Measurements from ENCODE around the gene CDH11. TPM values are rescaled to one million over a fixed set of nuclear protein-coding genes. Genes with fewer than 3 reads are reported as not detected.

Gene CDH11
- total RNA-seq, 1 experiment from 2014 or later: 46.9 TPM

DNA sequence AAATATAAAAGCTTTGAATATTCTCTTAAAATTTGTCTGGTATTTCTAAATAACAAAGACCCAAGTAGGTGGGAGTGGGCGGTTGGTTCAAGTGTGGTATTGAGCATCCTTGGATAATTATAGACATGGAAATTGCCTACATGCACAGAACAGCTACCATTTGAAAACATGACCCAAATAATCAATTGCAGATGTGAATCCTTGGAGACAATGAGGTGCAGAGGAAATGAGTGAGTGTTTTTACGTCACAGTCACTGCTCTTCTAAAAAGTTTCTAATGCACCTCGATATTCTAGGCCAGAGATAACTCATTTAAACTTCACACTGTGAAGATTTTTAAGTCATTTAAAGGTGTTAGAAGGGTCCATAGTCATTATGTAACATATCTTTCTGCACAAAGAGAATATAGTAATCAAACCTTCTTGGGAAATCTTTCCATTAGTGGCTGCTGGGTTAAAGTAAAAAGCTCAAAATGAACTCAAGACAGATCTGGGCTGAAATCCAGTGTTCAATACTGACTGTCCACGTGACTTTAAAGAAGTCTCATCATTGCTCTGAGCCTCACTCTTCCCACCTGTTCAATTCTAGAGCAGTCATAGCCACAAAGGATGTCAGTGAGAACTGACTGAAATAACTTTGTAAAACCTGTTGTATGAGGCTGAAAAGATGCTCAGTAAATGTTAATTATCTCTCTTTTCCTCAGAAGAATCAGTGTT, 144.5 kb downstream of the CDH11 start:
- no peak for DNase-seq (ENCODE audit: low read depth)

DNA sequence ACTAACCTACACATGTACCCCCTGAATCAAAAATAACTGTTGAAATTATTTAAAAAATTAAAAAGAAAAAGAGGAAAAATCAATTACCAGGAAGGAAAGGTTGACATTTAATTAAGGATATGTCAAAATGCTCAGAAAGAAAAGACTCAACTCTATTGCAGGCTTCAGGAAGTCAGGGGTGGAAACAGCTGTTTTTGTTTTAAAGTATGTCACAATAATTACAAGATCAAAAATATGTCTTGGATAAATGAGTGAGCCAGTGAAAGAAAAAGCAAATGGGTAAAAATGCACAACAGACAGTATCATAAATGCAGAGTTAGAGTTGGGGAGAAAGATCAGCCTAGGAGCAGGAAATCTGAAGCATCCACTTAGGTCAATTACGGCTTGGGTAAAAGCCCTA, 146.0 kb downstream of the CDH11 start:
- DNase-seq (ENCODE audit: low read depth): no peak

DNA sequence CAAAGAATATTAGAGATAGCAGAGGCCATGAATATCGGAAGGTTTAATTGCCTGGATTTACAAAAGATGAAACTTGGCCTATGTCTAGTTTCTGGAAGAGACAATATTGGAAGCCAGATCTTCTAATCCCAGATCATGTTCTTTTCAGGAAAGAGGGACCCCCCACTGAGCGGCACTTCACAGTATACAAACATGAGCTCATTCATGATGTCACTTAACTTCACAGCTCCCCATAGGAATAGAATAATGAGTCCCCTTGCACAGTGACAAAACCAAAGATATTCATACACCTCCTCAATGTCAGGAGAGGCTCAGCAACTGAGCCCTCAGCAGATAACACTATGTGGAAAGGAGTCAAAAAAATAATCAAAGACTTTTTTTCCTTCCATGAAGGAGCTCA, 147.5 kb downstream of the CDH11 start:
- no peak for DNase-seq (ENCODE audit: low read depth)

DNA sequence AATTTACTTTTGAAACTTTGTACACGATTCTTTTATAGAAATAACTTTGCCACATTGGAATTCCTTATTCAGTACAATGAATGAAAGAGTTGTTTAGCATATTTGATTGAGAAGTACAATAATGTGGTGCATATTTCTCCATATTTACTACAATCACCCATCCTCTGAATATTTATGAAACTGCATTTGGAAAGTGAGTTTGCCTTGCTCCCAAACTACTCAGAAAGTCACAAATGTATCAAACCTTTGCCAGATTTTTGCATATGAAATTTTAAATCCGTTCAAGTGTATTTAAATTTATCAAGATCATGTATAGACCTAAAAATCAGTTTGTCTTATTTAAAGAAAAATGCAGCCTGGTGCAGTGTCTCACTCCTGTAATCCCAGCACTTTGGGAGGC, 148.7 kb downstream of the CDH11 start:
- DNase-seq (ENCODE audit: low read depth): no peak

DNA sequence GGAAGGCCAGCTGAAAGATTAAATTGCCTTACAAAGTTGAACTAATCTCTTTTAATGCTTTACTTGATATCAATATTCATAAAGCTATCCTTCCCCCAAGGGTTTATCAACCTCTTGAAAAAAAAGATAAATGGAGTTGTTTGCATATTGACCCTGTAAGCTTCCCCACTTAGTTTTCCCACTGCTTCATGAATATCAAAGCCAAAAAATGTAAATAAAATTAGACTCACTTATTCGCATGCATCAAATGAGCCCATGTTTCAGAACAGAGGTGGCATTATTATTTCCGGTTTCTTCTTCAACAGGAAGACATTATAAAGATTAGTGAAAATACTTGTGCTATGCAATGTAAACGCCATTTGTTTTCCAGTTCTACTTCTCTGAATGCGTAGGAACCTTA, 150.7 kb downstream of the CDH11 start:
- DNase-seq (ENCODE audit: low read depth): no peak

DNA sequence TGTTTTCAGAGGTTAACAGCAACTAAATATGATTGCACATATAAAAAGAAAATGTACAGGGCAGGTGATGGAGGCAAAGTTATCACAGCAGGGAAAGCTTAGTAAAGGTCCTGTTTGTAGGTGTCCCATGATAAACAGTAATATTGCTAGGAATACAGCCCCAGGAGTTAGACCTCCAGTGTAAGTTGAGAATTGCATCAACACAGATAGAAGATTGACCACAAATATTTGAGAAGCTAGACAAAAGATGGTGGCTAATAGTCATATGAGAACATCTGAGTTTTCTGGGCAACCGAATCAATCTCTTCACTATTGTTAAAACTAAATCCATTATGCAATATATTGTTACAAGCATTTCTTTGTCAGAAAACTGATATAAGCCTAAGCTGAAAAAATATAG, 152.6 kb downstream of the CDH11 start:
- DNase-seq (ENCODE audit: low read depth): no peak

DNA sequence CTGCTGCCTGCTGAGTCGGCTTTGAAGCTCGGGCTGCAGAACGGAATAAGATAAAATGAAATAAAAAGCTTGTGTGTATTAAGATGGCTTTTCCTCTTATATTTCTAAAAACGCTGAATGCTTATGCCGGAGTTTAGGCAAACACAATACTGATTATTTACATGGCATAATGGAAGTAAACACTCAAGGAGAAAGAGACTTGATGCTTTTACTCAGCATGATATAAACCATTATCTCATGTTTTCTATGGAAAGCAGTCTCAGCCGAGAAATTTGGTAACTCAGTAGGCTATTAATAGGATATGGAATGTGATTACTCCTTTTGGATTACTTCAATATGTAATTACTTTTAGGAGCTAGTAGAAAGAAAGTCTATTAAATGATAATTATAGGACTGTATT, 153.3 kb downstream of the CDH11 start:
- no peak for DNase-seq (ENCODE audit: low read depth)

DNA sequence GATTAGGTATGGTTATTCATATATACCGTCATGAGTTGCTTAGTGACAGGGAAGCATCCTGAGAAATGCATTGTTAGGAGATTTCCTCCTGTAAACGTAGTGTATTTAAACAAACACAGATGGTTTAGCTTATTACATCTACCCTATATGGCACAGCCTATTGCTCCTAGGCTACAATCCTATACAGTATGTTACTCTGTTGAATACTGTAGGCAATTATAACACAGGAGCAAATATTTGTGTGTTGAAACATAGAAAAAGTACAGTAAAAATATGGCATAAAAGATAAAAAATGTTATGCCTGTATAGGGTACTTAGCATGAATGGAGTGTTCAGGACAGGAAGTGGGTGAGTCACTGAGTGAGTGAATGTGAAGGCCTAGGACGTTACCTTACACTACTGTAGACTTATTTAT, 157.7 kb downstream of the CDH11 start:
- peak; percentile 41 for DNase-seq (ENCODE audit: low read depth)

DNA sequence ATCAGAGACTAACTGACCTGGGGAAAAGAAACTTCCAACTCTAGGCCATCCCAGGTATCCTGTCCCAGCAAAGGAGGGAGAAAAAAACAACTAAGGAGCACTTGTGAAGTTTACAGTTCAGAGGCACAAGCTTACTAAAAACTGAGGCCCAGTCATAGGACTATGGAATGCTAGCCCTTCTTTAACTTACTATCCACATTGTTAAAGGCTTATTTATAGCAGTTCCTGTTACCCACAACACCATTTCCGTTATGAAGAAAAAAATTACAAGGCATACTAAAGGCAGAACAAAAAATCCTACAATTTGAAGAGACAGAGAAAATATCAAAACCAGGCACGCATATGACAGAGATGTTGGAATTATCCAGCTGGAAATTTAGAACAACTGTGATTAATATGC, 159.1 kb downstream of the CDH11 start:
- DNase-seq (ENCODE audit: low read depth): no peak

DNA sequence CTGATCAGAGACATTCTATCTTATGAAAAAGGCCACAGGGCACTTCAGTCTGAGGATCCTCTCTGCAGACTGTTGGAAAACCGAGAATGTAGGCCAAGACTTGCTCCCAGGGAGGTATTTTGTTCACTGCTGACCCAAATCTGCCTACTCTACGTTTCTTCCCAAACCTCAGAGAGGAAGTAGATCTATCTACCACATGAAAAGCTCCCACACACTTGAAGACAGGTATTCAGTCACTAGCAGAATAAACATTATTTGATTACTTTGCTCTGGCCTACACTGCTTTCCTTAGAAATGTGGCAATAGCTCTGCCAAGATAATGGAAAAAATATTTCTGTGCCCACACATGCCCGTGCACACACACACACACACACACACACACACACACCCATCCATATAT, 164.6 kb downstream of the CDH11 start:
- DNase-seq (ENCODE audit: low read depth): no peak

DNA sequence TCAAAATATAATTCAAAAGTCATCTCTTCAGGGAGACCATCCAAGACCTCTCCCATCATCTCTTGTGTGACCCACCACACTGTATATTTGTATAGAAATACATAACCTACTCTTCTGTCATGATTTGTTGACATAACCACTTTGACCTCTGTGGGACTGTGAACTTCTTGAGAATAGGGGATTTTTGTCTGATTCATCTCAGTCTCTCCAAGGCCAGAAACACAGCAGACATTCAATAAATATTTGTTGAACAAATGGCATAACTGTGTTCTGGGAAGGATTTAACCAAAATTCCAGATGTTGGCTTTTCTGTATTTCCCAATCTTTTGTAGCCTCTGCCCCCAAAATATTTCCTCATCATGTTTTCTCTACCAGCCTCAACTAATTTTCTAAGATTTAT, 169.7 kb downstream of the CDH11 start:
- peak; percentile 35 for DNase-seq (ENCODE audit: low read depth)

DNA sequence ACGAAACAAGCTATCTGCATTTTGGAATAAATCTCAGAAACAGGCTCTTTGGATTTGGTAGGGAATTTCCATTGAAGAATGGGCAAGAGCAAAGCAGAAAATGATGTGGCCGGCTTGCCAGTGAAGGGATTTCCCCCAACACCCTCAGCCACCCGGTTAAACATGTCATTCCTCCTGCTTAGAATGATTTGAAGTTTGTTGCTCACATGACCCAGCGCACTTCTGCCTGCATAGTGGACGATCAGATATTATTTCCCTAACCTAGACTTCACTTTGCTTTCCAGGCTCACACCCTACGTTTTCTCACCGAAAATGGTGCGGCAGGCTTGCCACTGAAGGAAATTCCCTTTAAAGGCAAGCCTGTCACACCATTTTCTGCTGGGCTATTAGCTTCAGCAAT, 170.7 kb downstream of the CDH11 start:
- no peak for DNase-seq (ENCODE audit: low read depth)

DNA sequence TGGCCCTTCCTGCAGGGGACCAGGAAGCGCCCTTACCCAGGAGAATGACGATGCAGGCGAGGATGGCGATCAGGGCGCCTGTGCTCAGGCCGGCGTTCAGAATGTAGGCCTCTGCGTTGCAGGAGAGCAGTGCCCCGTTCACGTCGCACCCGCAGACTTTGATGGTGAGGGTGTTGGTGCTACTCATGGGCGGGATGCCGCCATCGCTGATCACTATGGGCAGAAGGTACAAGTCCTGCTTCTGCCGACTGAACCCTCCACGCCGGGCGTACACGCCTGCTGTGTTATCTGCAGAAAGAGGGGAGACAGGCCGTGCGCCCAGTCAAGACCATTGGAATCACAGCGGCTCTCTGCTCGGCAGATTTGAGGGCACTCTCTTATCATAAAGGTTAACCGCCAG, 171.1 kb downstream of the CDH11 start:
- DNase-seq (ENCODE audit: low read depth): no peak

DNA sequence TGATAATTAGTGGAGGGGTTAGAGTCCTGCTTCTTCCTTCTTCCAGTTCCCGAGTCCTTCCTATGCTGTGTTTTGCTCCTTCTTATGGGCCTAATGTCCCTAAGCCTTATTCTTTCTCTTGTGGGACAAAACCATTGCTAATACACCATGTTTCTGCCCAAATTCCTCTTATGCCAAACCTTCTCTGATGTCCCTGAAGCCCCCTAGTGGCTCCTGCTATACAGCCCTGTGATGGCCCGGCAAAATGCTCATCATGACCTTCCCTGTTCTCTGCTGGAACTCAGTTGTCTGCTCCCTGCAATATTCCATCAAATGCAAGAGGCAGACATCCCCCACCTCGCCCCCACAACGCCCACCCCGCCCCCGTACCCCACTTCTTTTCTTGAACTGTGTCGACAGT, 171.6 kb downstream of the CDH11 start:
- DNase-seq (ENCODE audit: low read depth): no peak

DNA sequence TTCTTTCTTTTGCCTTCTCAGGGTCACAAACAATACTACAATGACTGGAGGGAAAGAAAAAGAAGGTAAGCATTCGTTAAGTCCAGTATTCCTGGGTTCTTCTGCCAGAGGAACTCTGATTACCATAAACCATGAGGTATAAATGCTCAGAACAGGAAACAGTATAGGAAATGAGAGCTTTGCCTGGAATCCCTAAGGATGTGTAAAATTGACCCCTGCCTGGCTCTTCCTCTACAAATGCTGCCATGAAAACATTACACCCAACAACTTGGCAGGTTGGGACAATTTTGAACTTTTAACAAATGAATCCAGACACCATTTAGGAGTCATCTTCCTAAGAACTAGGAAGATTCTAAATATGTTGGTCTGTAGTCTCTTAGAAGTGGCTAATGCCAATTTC, 173.8 kb downstream of the CDH11 start:
- DNase-seq (ENCODE audit: low read depth): no peak

DNA sequence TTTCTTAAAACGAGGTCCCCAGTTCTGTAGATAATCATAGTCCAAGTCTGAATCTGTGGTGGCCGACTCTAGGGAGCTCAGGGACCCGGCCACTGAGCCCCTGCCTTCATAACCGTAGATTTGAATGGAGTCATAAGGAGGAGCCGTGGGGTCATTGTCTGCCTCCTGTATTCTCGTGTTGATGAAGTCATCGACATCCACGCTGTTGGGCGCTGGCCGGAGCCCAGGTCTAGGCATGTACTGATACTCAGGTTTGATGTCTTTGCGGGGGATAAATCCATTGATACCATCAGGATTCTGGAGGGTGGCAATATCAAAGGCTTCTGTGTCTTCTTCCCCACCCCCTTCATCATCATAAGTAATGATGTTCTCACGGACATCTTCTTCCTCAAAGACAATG, 174.2 kb downstream of the CDH11 start:
- DNase-seq (ENCODE audit: low read depth): no peak

DNA sequence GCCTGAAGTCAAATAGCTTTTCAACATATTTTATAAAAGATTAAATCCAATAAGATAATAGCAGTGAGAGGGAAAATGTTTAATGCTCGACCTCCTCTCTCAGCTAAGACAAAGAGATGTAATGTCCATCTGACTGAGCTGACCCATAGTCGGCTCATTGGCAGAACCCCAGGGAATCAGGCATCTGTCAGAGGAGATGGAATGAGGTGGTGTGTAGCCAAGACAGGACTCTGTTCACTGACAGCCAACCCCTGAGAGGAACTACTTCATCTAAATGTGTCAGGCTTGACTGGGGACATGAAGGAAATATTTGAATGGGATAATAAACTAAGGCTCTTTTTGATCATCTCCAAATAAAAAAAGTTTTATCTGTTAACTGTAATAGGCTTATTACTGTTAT, 188.0 kb downstream of the CDH11 start:
- DNase-seq (ENCODE audit: low read depth): no peak

DNA sequence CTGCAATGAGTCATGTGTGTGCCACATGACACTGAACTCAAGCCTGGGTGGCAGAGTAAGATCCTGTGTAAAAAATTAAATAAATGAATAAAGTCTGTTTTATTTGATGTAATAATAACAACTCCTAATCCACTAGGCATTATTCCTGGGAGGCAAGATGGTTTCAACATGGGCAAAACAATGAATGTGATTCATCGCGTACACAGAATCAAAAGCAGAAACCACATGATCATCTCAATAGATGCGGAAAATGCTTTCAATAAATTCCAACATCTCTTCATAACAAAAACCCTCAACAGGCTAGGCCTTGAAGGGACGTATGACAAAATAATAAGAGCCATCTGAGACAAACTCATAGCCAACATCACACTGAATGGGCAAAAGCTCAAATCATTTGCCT, 195.4 kb downstream of the CDH11 start:
- no peak for DNase-seq (ENCODE audit: low read depth)

DNA sequence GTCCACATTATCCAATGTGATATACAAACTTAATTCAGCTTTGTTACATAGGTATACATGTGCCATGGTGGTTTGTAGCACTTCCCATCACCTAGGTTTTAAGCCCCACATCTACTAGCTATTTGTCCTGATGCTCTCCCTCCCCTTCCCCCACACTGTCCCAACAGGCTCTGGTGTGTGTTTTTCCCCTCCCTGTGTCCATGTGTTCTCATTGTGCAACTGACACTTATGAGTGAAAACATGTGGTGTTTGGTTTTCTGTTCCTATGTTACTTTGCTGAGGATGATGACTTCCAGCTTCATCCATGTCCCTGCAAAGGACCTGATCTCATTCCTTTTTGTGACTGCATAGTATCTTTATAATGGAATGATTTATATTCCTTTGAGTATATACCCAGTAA, 196.7 kb downstream of the CDH11 start:
- DNase-seq (ENCODE audit: low read depth): no peak

DNA sequence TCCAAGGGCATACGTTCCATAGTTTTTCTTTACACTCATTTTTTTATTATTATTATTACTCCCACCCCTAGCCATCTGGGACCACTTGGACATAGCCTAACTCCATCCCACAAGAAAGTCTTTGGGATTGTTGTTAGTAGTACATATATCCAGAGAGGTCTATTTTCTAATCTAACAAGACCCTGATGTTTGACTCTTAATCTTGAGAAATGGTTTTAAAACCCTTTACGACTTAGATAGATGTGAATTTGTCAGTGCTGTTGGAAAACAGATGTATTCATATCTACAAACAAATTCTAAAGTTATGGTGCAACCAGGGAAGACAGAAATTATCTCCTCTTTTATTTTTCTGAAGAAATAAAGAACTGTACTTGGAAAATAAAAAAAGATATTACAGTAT, 197.8 kb downstream of the CDH11 start:
- no peak for DNase-seq (ENCODE audit: low read depth)

DNA sequence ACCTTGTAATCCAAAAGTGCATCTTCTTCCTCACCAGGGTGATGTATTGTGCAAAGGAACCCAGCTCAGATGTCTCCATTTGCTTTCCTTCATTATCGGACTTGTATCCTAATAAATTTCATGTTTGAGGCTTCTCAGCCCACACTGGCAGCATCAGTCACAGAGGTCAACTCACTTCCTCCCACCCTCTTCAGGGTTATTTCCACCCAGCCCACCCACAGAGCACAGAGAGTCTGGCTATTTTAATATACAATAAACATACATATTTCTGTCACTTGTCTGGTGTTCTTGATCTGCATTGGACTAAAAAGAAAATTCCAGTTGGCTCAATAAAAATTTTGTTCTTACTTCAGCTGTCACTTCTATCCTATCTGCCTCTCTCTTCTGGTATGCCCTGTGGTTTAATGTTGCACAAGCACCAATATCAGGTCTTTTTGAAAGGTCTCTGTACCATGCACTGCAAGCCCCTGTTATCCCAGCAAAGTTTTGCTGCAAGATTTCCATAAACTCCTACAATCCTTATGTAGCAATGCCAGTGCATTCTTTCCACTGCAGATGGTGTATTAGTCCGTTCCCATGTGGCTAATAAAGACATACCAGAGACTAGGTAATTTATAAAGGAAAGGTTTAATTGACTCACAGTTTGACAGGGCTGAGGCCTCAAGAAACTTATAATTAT, 201.8 kb downstream of the CDH11 start:
- DNase-seq (ENCODE audit: low read depth): no peak

DNA sequence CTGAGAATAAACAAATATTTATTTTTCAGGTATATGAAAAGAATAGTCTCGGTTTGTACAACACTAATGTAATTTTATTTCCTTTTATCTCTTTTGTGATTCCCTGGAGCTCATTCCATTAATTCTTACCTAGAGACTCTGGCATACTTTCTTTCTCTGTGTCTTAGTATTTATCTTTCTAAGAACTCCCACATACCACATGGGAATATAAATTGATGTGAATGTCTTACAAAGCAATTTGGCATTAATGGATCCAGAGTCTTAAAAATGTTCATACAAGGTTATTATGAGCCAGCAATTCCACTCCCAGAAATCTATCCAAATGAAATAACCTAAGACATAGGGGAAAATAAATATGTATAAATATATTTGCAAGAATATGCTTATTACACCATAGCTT, 202.7 kb downstream of the CDH11 start:
- DNase-seq (ENCODE audit: low read depth): no peak

DNA sequence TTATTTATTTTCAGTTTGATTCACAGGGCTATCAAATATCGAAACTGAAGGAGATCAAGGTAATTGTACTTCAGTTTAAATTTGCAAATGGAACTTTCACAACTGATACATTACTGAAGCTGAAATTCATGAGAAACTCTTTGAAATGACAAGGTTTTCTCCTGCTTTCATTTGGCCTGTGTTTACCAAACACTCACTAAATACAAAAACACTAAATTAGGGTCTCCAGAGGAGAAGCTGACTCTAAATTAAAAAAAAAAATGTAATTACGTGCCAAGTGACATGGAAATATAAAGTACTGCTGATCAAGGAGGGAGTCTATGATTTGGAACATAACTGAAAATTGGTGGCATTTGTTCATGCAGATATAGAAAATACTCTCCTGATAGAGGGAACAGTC, 205.8 kb downstream of the CDH11 start:
- no peak for DNase-seq (ENCODE audit: low read depth)

DNA sequence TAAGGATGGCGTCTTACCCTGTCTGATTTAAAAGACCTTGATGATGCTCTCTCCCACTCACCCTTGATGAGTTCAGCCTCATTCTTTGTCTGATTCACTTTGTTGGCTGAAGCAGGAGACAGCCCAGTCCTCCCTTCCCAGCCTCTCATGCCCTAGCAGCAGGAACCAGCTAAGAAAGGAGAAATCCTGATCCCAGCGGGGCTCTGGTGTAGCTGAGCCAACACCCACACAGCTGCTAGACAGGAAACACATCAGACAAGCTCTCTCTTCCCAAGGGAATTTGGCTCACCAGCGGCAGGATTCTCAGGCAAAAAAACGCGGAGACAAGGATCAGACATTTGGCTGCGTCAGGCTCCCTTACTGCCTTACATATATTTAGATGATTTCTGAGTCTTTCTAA, 211.5 kb downstream of the CDH11 start:
- DNase-seq (ENCODE audit: low read depth): peak; percentile 88
